Measurements from ENCODE around the gene COX7B.

COX7B gene

GRCh38 chrX:77945910-77946545, 46.8 kb downstream of the COX7B start:
- Histone ChIP-seq H3K9ac (ENCODE audit: low read length) (no peak overlapping the region), H3K36me3 (ENCODE audit: control insufficient read depth, insufficient read depth, low read length) (no peaks in the 10 kb centered on the region), H3K4me3 (ENCODE audit: low read depth, low read length) (no peak overlapping the region), H3K9me3 (ENCODE audit: control insufficient read depth, insufficient read depth, low read depth, low read length) (no peaks in the 10 kb centered on the region), H3K27me3 (ENCODE audit: control insufficient read depth, insufficient read depth, low read length) (no peaks in the 10 kb centered on the region), H3K4me1 (ENCODE audit: control insufficient read depth, insufficient read depth, low read length) (no peaks in the 10 kb centered on the region), H3K27ac (ENCODE audit: low read depth, low read length) (no peak overlapping the region)

- Histone ChIP-seq H3K4me1 (ENCODE audit: control insufficient read depth, insufficient read depth, low read length) (no peaks in the 10 kb centered on the region), H3K9me3 (ENCODE audit: control insufficient read depth, insufficient read depth, low read depth, low read length) (no peaks in the 10 kb centered on the region), H3K27ac (ENCODE audit: low read depth, low read length) (no peak overlapping the region), H3K36me3 (ENCODE audit: control insufficient read depth, insufficient read depth, low read length) (no peaks in the 10 kb centered on the region), H3K9ac (ENCODE audit: low read length) (no peak overlapping the region), H3K4me3 (ENCODE audit: low read depth, low read length) (no peak overlapping the region), H3K27me3 (ENCODE audit: control insufficient read depth, insufficient read depth, low read length) (no peaks in the 10 kb centered on the region)
Observed at GRCh38 chrX:77946571-77946970, 47.3 kb downstream of the COX7B start.

- Histone ChIP-seq H3K9ac (ENCODE audit: low read length) (no peak overlapping the region), H3K36me3 (ENCODE audit: control insufficient read depth, insufficient read depth, low read length) (no peaks in the 10 kb centered on the region), H3K9me3 (ENCODE audit: control insufficient read depth, insufficient read depth, low read depth, low read length) (no peaks in the 10 kb centered on the region; the same call in 1 of the 2 replicates), H3K27me3 (ENCODE audit: control insufficient read depth, insufficient read depth, low read length) (no peaks in the 10 kb centered on the region), H3K27ac (ENCODE audit: low read depth, low read length) (no peak overlapping the region), H3K4me3 (ENCODE audit: low read depth, low read length) (no peak overlapping the region), H3K4me1 (ENCODE audit: control insufficient read depth, insufficient read depth, low read length) (no peaks in the 10 kb centered on the region)
Observed at GRCh38 chrX:77949840-77950239, 50.6 kb downstream of the COX7B start.

- Histone ChIP-seq H3K4me3 (ENCODE audit: low read depth, low read length) (no peak overlapping the region), H3K4me1 (ENCODE audit: control insufficient read depth, insufficient read depth, low read length) (no peaks in the 10 kb centered on the region)
Observed at GRCh38 chrX:77952173-77952572, 52.9 kb downstream of the COX7B start.

GRCh38 chrX:77953302-77953701, 54.0 kb downstream of the COX7B start:
- H3K9ac ChIP-seq (ENCODE audit: low read length): no peak overlapping the region
- no peaks in the 10 kb centered on the region for H3K4me1 ChIP-seq (ENCODE audit: control insufficient read depth, insufficient read depth, low read length)
- H3K36me3 ChIP-seq (ENCODE audit: control insufficient read depth, insufficient read depth, low read length): no peaks in the 10 kb centered on the region
- H3K27ac ChIP-seq (ENCODE audit: low read depth, low read length): no peak overlapping the region
- H3K27me3 ChIP-seq (ENCODE audit: control insufficient read depth, insufficient read depth, low read length): no peaks in the 10 kb centered on the region
- no peak overlapping the region for H3K4me3 ChIP-seq (ENCODE audit: low read depth, low read length)
- peaks cover 9% of the 10 kb centered on the region; the same call in 1 of the 2 replicates for H3K9me3 ChIP-seq (ENCODE audit: control insufficient read depth, insufficient read depth, low read depth, low read length)

More at GRCh38 chrX:77952173-77952572, 52.9 kb downstream of the COX7B start:
- Histone ChIP-seq H3K9me3 (ENCODE audit: control insufficient read depth, insufficient read depth, low read depth, low read length) (peaks cover 9% of the 10 kb centered on the region; the same call in 1 of the 2 replicates), H3K36me3 (ENCODE audit: control insufficient read depth, insufficient read depth, low read length) (no peaks in the 10 kb centered on the region), H3K27ac (ENCODE audit: low read depth, low read length) (no peak overlapping the region), H3K9ac (ENCODE audit: low read length) (no peak overlapping the region), H3K27me3 (ENCODE audit: control insufficient read depth, insufficient read depth, low read length) (no peaks in the 10 kb centered on the region)

GRCh38 chrX:77953708-77954107, 54.4 kb downstream of the COX7B start:
- no peaks in the 10 kb centered on the region for H3K27me3 ChIP-seq (ENCODE audit: control insufficient read depth, insufficient read depth, low read length)
- H3K27ac ChIP-seq (ENCODE audit: low read depth, low read length): no peak overlapping the region
- H3K4me3 ChIP-seq (ENCODE audit: low read depth, low read length): no peak overlapping the region
- no peaks in the 10 kb centered on the region for H3K36me3 ChIP-seq (ENCODE audit: control insufficient read depth, insufficient read depth, low read length)
- no peak overlapping the region for H3K9ac ChIP-seq (ENCODE audit: low read length)
- H3K9me3 ChIP-seq (ENCODE audit: control insufficient read depth, insufficient read depth, low read depth, low read length): peaks cover 9% of the 10 kb centered on the region; the same call in 1 of the 2 replicates
- no peaks in the 10 kb centered on the region for H3K4me1 ChIP-seq (ENCODE audit: control insufficient read depth, insufficient read depth, low read length)
